ENCODE results near the gene NPFF. TPM values are rescaled to one million over a fixed set of nuclear protein-coding genes. Genes with fewer than 3 reads are reported as not detected.

Gene NPFF, protein sequence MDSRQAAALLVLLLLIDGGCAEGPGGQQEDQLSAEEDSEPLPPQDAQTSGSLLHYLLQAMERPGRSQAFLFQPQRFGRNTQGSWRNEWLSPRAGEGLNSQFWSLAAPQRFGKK
- total RNA-seq (2016; rRNA removed; fragmentation: Illumina TruSeq; extraction: Trizol) (0.51 TPM in 1 of 2 replicates, not detected in the other), polyA plus RNA-seq (2011; rRNA removed) (not detected in 2 replicates), polyA minus RNA-seq (2011; rRNA and poly(A)+ RNA removed; ENCODE audit: low replicate concordance) (not detected in 2 replicates), Bru-seq, nascent RNA (percentile 58 among the genes with signal in this experiment), BruChase-seq, experiment 1, labeled RNA remaining after a 6-hour chase (percentile 86 among the genes with signal in this experiment), BruChase-seq, experiment 2, labeled RNA remaining after a 2-hour chase (percentile 86 among the genes with signal in this experiment)
- not detected in 2 replicates for total RNA-seq (2016; cell fraction: cytosol; rRNA removed; fragmentation: Illumina TruSeq; extraction: Trizol; ENCODE audit: low read depth)
- total RNA-seq (2016; cell fraction: insoluble cytoplasmic fraction; rRNA removed; fragmentation: Illumina TruSeq; extraction: Trizol), result 0.56 TPM in 1 of 2 replicates, not detected in the other
- total RNA-seq (2016; cell fraction: membrane; rRNA removed; fragmentation: Illumina TruSeq; extraction: Trizol), result not detected in 2 replicates
- total RNA-seq (2016; cell fraction: nucleus; rRNA removed; fragmentation: Illumina TruSeq; extraction: Trizol), result not detected in 2 replicates
- polyA plus RNA-seq (2011; cell fraction: cytosol; rRNA removed), result not detected in 2 replicates
- polyA plus RNA-seq (2011; cell fraction: nucleus; rRNA removed), result 0.48 TPM in 1 of 2 replicates, not detected in the other
- polyA plus RNA-seq (2012), result 0.41 TPM in 1 of 2 replicates, not detected in the other
- 0.25 TPM in 1 of 2 replicates, not detected in the other for polyA plus RNA-seq (2016; cell fraction: cytosol; fragmentation: Illumina TruSeq; extraction: Trizol; ENCODE audit: low read depth)
- polyA plus RNA-seq (2016; cell fraction: insoluble cytoplasmic fraction; fragmentation: Illumina TruSeq; extraction: Trizol; ENCODE audit: low read depth), result not detected in 2 replicates
- polyA plus RNA-seq (2016; cell fraction: membrane; fragmentation: Illumina TruSeq; extraction: Trizol; ENCODE audit: low read depth), result not detected in 2 replicates
- 1.2 TPM in 1 of 2 replicates, not detected in the other for polyA plus RNA-seq (2016; cell fraction: nucleus; fragmentation: Illumina TruSeq; extraction: Trizol; ENCODE audit: insufficient read depth, low read depth)
- polyA minus RNA-seq (2011; cell fraction: cytosol; rRNA and poly(A)+ RNA removed), result not detected in 2 replicates
- not detected in 2 replicates for polyA minus RNA-seq (2011; cell fraction: nucleus; rRNA and poly(A)+ RNA removed)
- long read RNA-seq, experiment 1, result 0 reads
- long read RNA-seq, experiment 2, result 0 reads

DNA sequence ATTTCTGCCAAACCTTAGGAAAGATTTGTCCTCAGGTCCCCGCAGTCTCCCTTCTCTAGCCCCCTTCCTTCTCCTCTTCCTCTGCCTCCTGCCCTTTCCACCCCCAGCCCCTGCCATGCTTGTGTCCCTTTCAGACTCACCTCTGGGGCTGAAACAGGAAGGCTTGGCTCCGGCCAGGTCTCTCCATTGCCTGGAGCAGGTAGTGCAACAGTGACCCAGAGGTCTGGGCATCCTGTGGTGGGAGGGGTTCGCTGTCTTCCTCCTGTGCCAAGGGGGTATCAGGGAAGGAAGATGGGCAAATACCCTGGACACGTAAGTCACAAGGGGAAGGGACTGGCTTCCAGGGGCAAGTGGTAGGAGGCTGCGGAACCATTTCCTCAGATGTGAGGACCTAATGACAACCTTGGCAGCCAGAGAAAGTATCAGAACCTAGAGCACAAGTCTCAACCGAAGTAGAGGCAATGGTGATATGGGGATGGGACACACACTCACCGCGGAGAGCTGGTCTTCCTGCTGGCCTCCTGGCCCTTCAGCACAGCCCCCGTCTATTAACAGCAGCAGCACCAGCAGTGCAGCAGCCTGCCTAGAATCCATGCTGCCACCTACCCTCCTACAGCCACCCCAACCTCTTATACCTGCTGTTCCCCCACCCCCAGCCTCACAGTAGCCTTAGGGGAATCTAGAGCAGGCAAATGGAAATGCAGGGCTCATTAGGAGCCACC, at the start of gene NPFF:
TSS of gene NPFF (minus strand) at position 604 of the 722 bp plus-strand sequence. CDS start at position 594, 10 bp downstream.
- intact Hi-C loops (cut with micrococcal nuclease; ENCODE audit: unreplicated experiment), result loop anchor here (5.0 kb wide), 1 partner anchor 35 kb away; no protein-coding TSS in a partner anchor
- H3K4me2 ChIP-seq (ENCODE audit: low read depth, low read length), result no peak within 1 kb of the TSS
- WGBS (ENCODE audit: low lambda C conversion rate), result 97% methylated on average over 9 of the region's 9 CpGs
- TF ChIP-seq, protein P1, sequence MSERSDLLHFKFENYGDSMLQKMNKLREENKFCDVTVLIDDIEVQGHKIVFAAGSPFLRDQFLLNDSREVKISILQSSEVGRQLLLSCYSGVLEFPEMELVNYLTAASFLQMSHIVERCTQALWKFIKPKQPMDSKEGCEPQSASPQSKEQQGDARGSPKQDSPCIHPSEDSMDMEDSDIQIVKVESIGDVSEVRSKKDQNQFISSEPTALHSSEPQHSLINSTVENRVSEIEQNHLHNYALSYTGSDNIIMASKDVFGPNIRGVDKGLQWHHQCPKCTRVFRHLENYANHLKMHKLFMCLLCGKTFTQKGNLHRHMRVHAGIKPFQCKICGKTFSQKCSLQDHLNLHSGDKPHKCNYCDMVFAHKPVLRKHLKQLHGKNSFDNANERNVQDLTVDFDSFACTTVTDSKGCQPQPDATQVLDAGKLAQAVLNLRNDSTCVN (CRISPR knock-in tag; IDR thresholded peaks at IDR 0.05; ENCODE audit: borderline replicate concordance), result no peak
- no peak for TF ChIP-seq KAT7 (CRISPR knock-in tag; IDR thresholded peaks at IDR 0.05; ENCODE audit: borderline replicate concordance)
- no peak for TF ChIP-seq ZFP36L1 (CRISPR knock-in tag; IDR thresholded peaks at IDR 0.05)
- TF ChIP-seq ZNF878 (CRISPR knock-in tag; IDR thresholded peaks at IDR 0.05), result no peak
- no peak for TF ChIP-seq TEAD3 (CRISPR knock-in tag; optimal IDR thresholded peaks at IDR 0.05; ENCODE audit: borderline replicate concordance)
- no peak for TF ChIP-seq CHD2 (IDR thresholded peaks at IDR 0.05; ENCODE audit: low read depth, low read length)
- no peak for TF ChIP-seq MAFG (CRISPR knock-in tag; IDR thresholded peaks at IDR 0.05)
- TF ChIP-seq SETDB1 (CRISPR knock-in tag; IDR thresholded peaks at IDR 0.05; ENCODE audit: borderline replicate concordance), result no peak
- TF ChIP-seq ZNF552 (CRISPR knock-in tag; IDR thresholded peaks at IDR 0.05; ENCODE audit: borderline replicate concordance), result no peak
- TF ChIP-seq ZC3H13 (CRISPR knock-in tag; IDR thresholded peaks at IDR 0.05), result no peak
- TF ChIP-seq EED (CRISPR knock-in tag; IDR thresholded peaks at IDR 0.05), result no peak
- TF ChIP-seq ERF (CRISPR knock-in tag; IDR thresholded peaks at IDR 0.05), result no peak
- no peak for TF ChIP-seq HNRNPK (IDR thresholded peaks at IDR 0.05; ENCODE audit: low read depth, low read length, poor library complexity, severe bottlenecking)
- TF ChIP-seq KLF9 (CRISPR knock-in tag; IDR thresholded peaks at IDR 0.05; ENCODE audit: low read depth), result no peak
- H3K4me1 ChIP-seq (ENCODE audit: insufficient read depth, low read length), result peaks cover 11% of the 10 kb centered on the region
- no peaks in the 10 kb centered on the region for H3K9me3 ChIP-seq (ENCODE audit: low read length)
- no TSS peak for BruUV-seq (replicated peaks)
- peaks cover 10 to 29% of the 10 kb centered on the region in 2 experiments; a peak in 4 of 5 replicates for H3K36me3 ChIP-seq (replicated peaks in 1 of 2; ENCODE audit: control insufficient read depth in 1 of 2, insufficient read depth in 2 of 2, low read length in 2 of 2)
- H3K27me3 ChIP-seq (ENCODE audit: control insufficient read depth in 1 of 2, insufficient read depth in 2 of 2, low read length in 2 of 2), result no peaks in the 10 kb centered on the region
- ATAC-seq (no peak), DNase-seq (ENCODE audit: low spot score) (no peak), FAIRE-seq (no peak)
- H3K27ac ChIP-seq (ENCODE audit: extremely low read length, insufficient read depth, low read length), result no peak within 1 kb of the TSS
- no peak within 1 kb of the TSS for H3K4me3 ChIP-seq (replicated peaks in 1 of 3; ENCODE audit: insufficient read depth in 1 of 3, low read depth in 2 of 3, low read length in 3 of 3)
- ChIA-PET CTCF (ENCODE audit: low intra/inter-chr PET ratio, low total read pairs) (interaction anchor here (1.8 kb wide), 1 partner anchor 154 kb away, joined by 4 read pairs; no protein-coding TSS in a partner anchor), POLR2A (interaction anchor here (1.4 kb wide), 1 partner anchor 186 kb away, joined by 3 read pairs; the partner anchor contains the start of gene AAAS)
- no peaks in the 10 kb centered on the region for H4K20me1 ChIP-seq (ENCODE audit: insufficient read depth, low read length)
- H2AFZ ChIP-seq (ENCODE audit: low read length), result no peak within 1 kb of the TSS
- peaks cover 9% of the 10 kb centered on the region for H3K79me2 ChIP-seq (ENCODE audit: insufficient read depth, low read length)
- H3K9ac ChIP-seq (ENCODE audit: insufficient read depth, low read depth, low read length), result no peak within 1 kb of the TSS
- in situ Hi-C loops (cut with HindIII; ENCODE audit: extremely low pct_ligation_motif_present, low pct_unique_long_range_greater_than_20kb), result no loop called here
